Urinary bladder (tissue), 4 donors: ENCODE data around the gene SOHLH1. TPM values are rescaled to one million over a fixed set of nuclear protein-coding genes. Genes with fewer than 3 reads are reported as not detected.

Source experiments
- DNase-seq: peaks from one replicate; pipeline ENCODE4 v3.0.0-alpha.2; 2015; ENCODE audit errors: extremely low spot score
- H3K27ac ChIP-seq: one replicate; pipeline ENCODE4 v1.5.1; 2013; ENCODE audit warnings: low read depth, mild to moderate bottlenecking, moderate library complexity
- H3K36me3 ChIP-seq: one replicate; pipeline ENCODE4 v1.6.1; 2013; ENCODE audit warnings: mild to moderate bottlenecking, moderate library complexity; ENCODE audit not compliant: insufficient read depth
- H3K4me1 ChIP-seq: one replicate; pipeline ENCODE4 v1.6.1; 2013; ENCODE audit warnings: mild to moderate bottlenecking, moderate library complexity; ENCODE audit not compliant: insufficient read depth
- H3K4me3 ChIP-seq: one replicate; pipeline ENCODE4 v1.5.1; 2013; ENCODE audit warnings: low read depth, low read length
- WGBS: extraction: QIAGEN DNeasy Blood & Tissue Kit; methylation state at CpG from one replicate; pipeline ENCODE4 v1.1.7; 2013; 5-methylcytosine and 5-hydroxymethylcytosine counted together
- polyA plus RNA-seq: library from polyadenylated mRNA; stranded (reverse); fragments of 200-250 nt; gene quantifications from one replicate; pipeline ENCODE4 v1.2.3, GENCODE V29; 2013
- total RNA-seq: library from RNA; depleted of rRNA; stranded (reverse); fragments of >200 nt; gene quantifications from one replicate; pipeline ENCODE4 v1.2.3, GENCODE V29; 2014
- donor health status: healthy with polysubstance abuse.
- donor health status: healthy.

SOHLH1 gene
- total and polyA plus RNA-seq, 2 donors: not detected

- DNase-seq: no peak
- WGBS: 74% methylated on average over 11 of the region's 11 CpGs
- Histone ChIP-seq H3K4me1 (no peaks in the 10 kb centered on the region), H3K27ac (no peak overlapping the region), H3K4me3 (no peak overlapping the region), H3K36me3 (no peaks in the 10 kb centered on the region)
These were observed 6.9 kb downstream of the SOHLH1 start for GRCh38 chr9:135692410-135692809.

GRCh38 chr9:135690836-135691570 lies 8.3 kb downstream of the SOHLH1 start:
- H3K4me3 ChIP-seq: no peak overlapping the region
- H3K36me3 ChIP-seq: no peaks in the 10 kb centered on the region
- WGBS: 92% methylated on average over 19 of the region's 19 CpGs
- DNase-seq: no peak
- H3K4me1 ChIP-seq: no peaks in the 10 kb centered on the region
- no peak overlapping the region for H3K27ac ChIP-seq

- 77% methylated on average over 10 of the region's 10 CpGs for WGBS
- Histone ChIP-seq H3K4me3 (no peak overlapping the region), H3K27ac (no peak overlapping the region), H3K4me1 (no peaks in the 10 kb centered on the region), H3K36me3 (no peaks in the 10 kb centered on the region)
- no peak for DNase-seq
These were observed 10.3 kb downstream of the SOHLH1 start for GRCh38 chr9:135689011-135689410.

GRCh38 chr9:135687216-135687615 lies 12.1 kb downstream of the SOHLH1 start:
- DNase-seq: no peak
- 89% methylated on average over 15 of the region's 15 CpGs for WGBS

GRCh38 chr9:135684691-135685090 lies 14.6 kb downstream of the SOHLH1 start:
- WGBS: 75% methylated on average over 17 of the region's 17 CpGs
- no peak overlapping the region for H3K27ac ChIP-seq
- no peaks in the 10 kb centered on the region for H3K36me3 ChIP-seq
- no peaks in the 10 kb centered on the region for H3K4me1 ChIP-seq
- no peak overlapping the region for H3K4me3 ChIP-seq
- DNase-seq: no peak

More at GRCh38 chr9:135687216-135687615, 12.1 kb downstream of the SOHLH1 start:
- no peaks in the 10 kb centered on the region for H3K36me3 ChIP-seq
- H3K27ac ChIP-seq: no peak overlapping the region
- no peak overlapping the region for H3K4me3 ChIP-seq
- H3K4me1 ChIP-seq: no peaks in the 10 kb centered on the region

GRCh38 chr9:135683401-135684034 lies 15.8 kb downstream of the SOHLH1 start:
- no peak overlapping the region for H3K27ac ChIP-seq
- no peaks in the 10 kb centered on the region for H3K36me3 ChIP-seq
- no peak overlapping the region for H3K4me3 ChIP-seq
- H3K4me1 ChIP-seq: no peaks in the 10 kb centered on the region
- no peak for DNase-seq
- 53% methylated on average over 15 of the region's 15 CpGs for WGBS

GRCh38 chr9:135681161-135681560 lies 18.1 kb downstream of the SOHLH1 start:
- WGBS: 86% methylated on average over 5 of the region's 5 CpGs

GRCh38 chr9:135680056-135680455 lies 19.2 kb downstream of the SOHLH1 start:
- DNase-seq: no peak
- no peaks in the 10 kb centered on the region for H3K36me3 ChIP-seq
- no peak overlapping the region for H3K27ac ChIP-seq
- no peaks in the 10 kb centered on the region for H3K4me1 ChIP-seq
- H3K4me3 ChIP-seq: no peak overlapping the region
- 63% methylated on average over 16 of the region's 16 CpGs for WGBS

More at GRCh38 chr9:135681161-135681560, 18.1 kb downstream of the SOHLH1 start:
- H3K4me1 ChIP-seq: no peaks in the 10 kb centered on the region
- DNase-seq: no peak
- H3K4me3 ChIP-seq: no peak overlapping the region
- H3K36me3 ChIP-seq: no peaks in the 10 kb centered on the region
- no peak overlapping the region for H3K27ac ChIP-seq

- Histone ChIP-seq H3K27ac (no peak overlapping the region), H3K4me3 (no peak overlapping the region), H3K4me1 (no peaks in the 10 kb centered on the region), H3K36me3 (no peaks in the 10 kb centered on the region)
- 85% methylated on average over 20 of the region's 20 CpGs for WGBS
- no peak for DNase-seq
These were observed 20.9 kb downstream of the SOHLH1 start for GRCh38 chr9:135678236-135679017.

- H3K27ac ChIP-seq: no peak overlapping the region
- no peak overlapping the region for H3K4me3 ChIP-seq
- 84% methylated on average over 22 of the region's 22 CpGs for WGBS
- H3K4me1 ChIP-seq: no peaks in the 10 kb centered on the region
- no peaks in the 10 kb centered on the region for H3K36me3 ChIP-seq
- no peak for DNase-seq
These were observed 21.6 kb downstream of the SOHLH1 start for GRCh38 chr9:135677641-135678168.

GRCh38 chr9:135676891-135677290 lies 22.4 kb downstream of the SOHLH1 start:
- 87% methylated on average over 13 of the region's 13 CpGs for WGBS

GRCh38 chr9:135674977-135675376 lies 24.3 kb downstream of the SOHLH1 start:
- DNase-seq: no peak
- 73% methylated on average over 10 of the region's 10 CpGs for WGBS
- Histone ChIP-seq H3K27ac (no peak overlapping the region), H3K4me3 (no peak overlapping the region), H3K36me3 (no peaks in the 10 kb centered on the region), H3K4me1 (no peaks in the 10 kb centered on the region)

More at GRCh38 chr9:135676891-135677290, 22.4 kb downstream of the SOHLH1 start:
- H3K36me3 ChIP-seq: no peaks in the 10 kb centered on the region
- H3K4me3 ChIP-seq: no peak overlapping the region
- H3K27ac ChIP-seq: no peak overlapping the region
- H3K4me1 ChIP-seq: no peaks in the 10 kb centered on the region
- DNase-seq: no peak

- Histone ChIP-seq H3K4me1 (no peaks in the 10 kb centered on the region), H3K4me3 (no peak overlapping the region), H3K36me3 (no peaks in the 10 kb centered on the region), H3K27ac (no peak overlapping the region)
- no peak for DNase-seq
- 77% methylated on average over 8 of the region's 8 CpGs for WGBS
These were observed 25.3 kb downstream of the SOHLH1 start for GRCh38 chr9:135673941-135674340.
